ENCODE results near the gene SRD5A1. TPM values are rescaled to one million over a fixed set of nuclear protein-coding genes. Genes with fewer than 3 reads are reported as not detected.
"Not testable (repeated sequence)": the region's sequence is repeated elsewhere in the genome, so short reads cannot be mapped to it uniquely, and the experiment has no call there.

The SRD5A1 gene
- polyA plus RNA-seq, 2 of the 4 experiments (the other 2 are of a cell fraction): 9.7 to 25.4 TPM

DNA sequence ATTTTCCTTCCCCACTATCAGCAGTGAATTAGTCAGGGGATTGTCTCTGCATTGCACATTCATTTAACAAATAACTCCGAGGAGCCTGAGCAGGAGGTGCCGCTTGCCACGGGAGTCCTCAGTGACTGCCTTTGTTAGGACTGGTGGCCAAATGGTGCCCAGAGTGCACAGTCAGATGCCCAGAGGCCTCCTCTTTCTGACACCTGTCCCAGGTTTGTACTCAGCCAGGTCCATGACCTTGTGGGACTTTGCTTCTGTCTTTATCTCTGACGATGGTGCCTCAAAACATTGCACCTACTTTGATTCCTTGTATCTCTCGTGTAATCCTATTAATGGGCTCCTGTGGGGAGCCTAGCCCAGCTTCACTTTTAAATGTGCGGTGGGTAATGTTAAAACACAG, 4.3 kb downstream of the SRD5A1 start (continued):
- no peak for TF ChIP-seq JUNB (IDR thresholded peaks at IDR 0.05)
- TF ChIP-seq, protein P1, sequence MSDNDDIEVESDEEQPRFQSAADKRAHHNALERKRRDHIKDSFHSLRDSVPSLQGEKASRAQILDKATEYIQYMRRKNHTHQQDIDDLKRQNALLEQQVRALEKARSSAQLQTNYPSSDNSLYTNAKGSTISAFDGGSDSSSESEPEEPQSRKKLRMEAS (IDR thresholded peaks at IDR 0.05): no peak

DNA sequence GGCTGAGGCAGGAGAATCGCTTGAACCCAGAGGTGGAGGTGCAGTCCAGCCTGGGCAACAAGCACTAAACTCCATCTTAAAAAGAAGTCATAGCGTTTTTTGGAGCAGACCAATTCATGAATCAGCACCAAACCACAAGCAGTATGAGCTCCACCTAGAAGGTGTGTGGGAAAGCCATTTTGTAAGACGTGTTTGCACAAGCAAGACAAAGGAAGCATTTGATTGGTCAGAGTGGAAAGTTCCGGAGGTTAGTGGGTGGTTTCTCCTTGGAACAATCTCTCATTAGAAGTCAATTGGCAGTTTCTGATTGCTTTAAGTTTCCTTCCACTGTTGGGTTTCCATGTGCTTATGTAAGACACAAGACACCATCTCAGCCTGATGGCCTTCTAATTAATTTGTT, 5.0 kb downstream of the SRD5A1 start:
- Histone ChIP-seq H3K9me3 (no peaks in the 10 kb centered on the region), H3K4me3 (no peak overlapping the region), H3K4me1 (peaks cover 11% of the 10 kb centered on the region), H3K27ac (no peak overlapping the region), H3K4me2 (no peak overlapping the region)
- FAIRE-seq (no peak), ATAC-seq (no peak), DNase-seq (ENCODE audit: low read depth in 1 of 2, low spot score in 1 of 2) (no peak)
- no peak for TF ChIP-seq TFCP2L1 (CRISPR knock-in tag; IDR thresholded peaks at IDR 0.05)
- ChIA-PET CTCF (interaction anchor here (0.8 to 1.2 kb wide), 3 partner anchors 9 to 57 kb away, joined by 3 to 4 read pairs (median 3); no protein-coding TSS in a partner anchor), POLR2A (no interaction called here)
- WGBS (ENCODE audit: missing lambda C conversion rate): 70% methylated on average over 4 of the region's 4 CpGs

DNA sequence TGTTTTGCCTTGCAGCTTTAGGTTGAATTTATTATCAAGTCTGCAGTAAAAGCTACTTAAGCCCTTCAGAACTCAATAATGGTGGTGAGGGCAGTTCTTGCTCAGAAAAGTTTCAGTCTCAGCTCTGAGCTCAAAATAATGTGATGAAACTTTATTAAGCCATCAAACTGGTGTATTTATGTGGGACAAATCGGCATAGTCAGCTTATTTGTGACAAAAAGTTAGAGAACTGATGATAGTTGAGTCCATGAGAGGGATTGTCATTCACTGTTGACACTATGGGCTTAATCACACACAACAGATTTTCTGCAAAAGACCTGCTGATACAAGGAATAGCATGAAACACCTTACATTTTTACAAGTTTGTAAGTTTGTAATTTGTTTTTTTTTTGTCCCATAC, 9.4 kb downstream of the SRD5A1 start:
- FAIRE-seq: no peak
- TF ChIP-seq SREBF2 (IDR thresholded peaks at IDR 0.05): no peak
- TF ChIP-seq CHD2 (IDR thresholded peaks at IDR 0.05; ENCODE audit: low read length, partially characterized antibody): no peak
- TF ChIP-seq MAFK (IDR thresholded peaks at IDR 0.05; ENCODE audit: partially characterized antibody): peak; percentile 88
- CTCF ChIA-PET: no interaction called here
- no peak for DNase-seq (ENCODE audit: low read depth in 1 of 2, low spot score in 1 of 2)
- Histone ChIP-seq H3K4me1 (no peaks in the 10 kb centered on the region), H3K27ac (no peak overlapping the region), H3K4me3 (no peak overlapping the region), H3K4me2 (no peak overlapping the region), H3K9me3 (no peaks in the 10 kb centered on the region)
- 63% methylated on average over 1 of the region's 1 CpG for WGBS (ENCODE audit: missing lambda C conversion rate)
- POLR2A ChIA-PET: interaction anchor here (1.0 kb wide), 1 partner anchor 70 kb away, joined by 3 read pairs; the partner anchor contains the start of gene TENT4A
- ATAC-seq: no peak

DNA sequence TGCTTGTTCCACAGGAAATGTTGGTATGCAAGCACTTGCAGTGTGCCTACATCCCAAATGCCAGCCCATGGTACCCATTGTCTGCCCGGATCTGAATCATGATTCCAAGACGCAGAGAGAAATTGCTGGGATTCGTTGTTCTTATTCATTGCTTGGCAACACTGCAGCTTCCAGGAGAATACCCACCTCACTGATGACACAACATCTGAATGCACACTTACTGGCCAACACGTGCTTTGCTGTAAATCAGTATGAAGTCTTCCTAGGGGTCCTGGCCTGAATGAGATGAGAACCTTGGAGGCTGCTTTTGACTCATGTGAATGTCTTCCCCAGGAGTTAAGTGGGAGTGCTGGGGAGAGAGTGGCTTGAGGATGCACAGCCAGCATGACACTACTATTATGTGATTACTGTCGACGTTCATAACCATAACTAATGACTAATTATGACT, 11.6 kb downstream of the SRD5A1 start:
- no peaks in the 10 kb centered on the region for H3K4me1 ChIP-seq
- H3K4me2 ChIP-seq: no peak overlapping the region
- no peak overlapping the region for H3K27ac ChIP-seq
- FAIRE-seq (no peak), DNase-seq (ENCODE audit: low read depth in 1 of 2, low spot score in 1 of 2) (no peak), ATAC-seq (no peak)
- H3K4me3 ChIP-seq: no peak overlapping the region
- ChIA-PET CTCF (no interaction called here), POLR2A (no interaction called here)
- H3K9me3 ChIP-seq: no peaks in the 10 kb centered on the region
- 87% methylated on average over 6 of the region's 6 CpGs for WGBS (ENCODE audit: missing lambda C conversion rate)
- no peak for TF ChIP-seq KDM1A (IDR thresholded peaks at IDR 0.05; ENCODE audit: low read depth)
- TF ChIP-seq, protein P2, sequence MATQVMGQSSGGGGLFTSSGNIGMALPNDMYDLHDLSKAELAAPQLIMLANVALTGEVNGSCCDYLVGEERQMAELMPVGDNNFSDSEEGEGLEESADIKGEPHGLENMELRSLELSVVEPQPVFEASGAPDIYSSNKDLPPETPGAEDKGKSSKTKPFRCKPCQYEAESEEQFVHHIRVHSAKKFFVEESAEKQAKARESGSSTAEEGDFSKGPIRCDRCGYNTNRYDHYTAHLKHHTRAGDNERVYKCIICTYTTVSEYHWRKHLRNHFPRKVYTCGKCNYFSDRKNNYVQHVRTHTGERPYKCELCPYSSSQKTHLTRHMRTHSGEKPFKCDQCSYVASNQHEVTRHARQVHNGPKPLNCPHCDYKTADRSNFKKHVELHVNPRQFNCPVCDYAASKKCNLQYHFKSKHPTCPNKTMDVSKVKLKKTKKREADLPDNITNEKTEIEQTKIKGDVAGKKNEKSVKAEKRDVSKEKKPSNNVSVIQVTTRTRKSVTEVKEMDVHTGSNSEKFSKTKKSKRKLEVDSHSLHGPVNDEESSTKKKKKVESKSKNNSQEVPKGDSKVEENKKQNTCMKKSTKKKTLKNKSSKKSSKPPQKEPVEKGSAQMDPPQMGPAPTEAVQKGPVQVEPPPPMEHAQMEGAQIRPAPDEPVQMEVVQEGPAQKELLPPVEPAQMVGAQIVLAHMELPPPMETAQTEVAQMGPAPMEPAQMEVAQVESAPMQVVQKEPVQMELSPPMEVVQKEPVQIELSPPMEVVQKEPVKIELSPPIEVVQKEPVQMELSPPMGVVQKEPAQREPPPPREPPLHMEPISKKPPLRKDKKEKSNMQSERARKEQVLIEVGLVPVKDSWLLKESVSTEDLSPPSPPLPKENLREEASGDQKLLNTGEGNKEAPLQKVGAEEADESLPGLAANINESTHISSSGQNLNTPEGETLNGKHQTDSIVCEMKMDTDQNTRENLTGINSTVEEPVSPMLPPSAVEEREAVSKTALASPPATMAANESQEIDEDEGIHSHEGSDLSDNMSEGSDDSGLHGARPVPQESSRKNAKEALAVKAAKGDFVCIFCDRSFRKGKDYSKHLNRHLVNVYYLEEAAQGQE (IDR thresholded peaks at IDR 0.05): no peak
- no peak for TF ChIP-seq CEBPB (IDR thresholded peaks at IDR 0.05)
- no peak for TF ChIP-seq CHD4 (IDR thresholded peaks at IDR 0.05; ENCODE audit: borderline replicate concordance)

DNA sequence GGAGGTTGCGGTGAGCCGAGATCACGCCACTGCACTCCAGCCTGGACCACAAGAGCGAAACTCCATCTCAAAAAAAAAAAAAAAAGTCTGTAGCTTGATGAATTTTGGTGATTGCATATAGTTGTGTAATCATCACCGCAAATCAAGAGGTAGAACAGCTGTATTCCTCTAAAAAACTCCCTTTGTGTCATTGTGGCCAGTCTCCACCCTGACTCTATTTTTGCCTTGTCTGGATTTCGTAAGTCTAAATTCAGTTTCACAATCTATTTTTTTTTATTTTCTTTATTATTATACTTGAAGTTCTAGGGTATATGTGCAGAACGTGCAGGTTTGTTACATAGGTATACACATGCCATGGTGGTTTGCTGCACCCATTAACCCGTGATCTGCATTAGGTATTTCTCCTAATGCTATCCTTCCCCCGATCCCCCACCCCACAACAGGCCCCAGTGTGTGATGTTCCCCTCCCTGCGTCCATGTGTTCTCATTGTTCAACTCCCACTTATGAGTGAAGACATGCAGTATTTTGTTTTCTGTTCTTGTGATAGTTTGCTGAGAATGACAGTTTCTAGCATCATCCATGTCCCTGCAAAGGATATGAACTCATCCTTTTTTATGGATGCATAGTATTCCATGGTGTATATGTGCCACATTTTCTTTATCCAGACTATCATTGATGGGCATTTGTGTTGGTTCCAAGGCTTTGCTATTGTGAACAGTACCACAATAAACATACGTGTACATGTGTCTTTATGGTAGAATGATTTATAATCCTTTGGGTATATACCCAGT, 12.5 kb downstream of the SRD5A1 start:
- H3K4me3 ChIP-seq; DNase-seq (ENCODE audit: low read depth in 1 of 2, low spot score in 1 of 2); H3K27ac ChIP-seq; H3K4me2 ChIP-seq; FAIRE-seq; POLR2A ChIA-PET; CTCF ChIA-PET; H3K9me3 ChIP-seq; H3K4me1 ChIP-seq; ATAC-seq: not testable (repeated sequence)
- WGBS (ENCODE audit: missing lambda C conversion rate): 90% methylated on average over 11 of the region's 11 CpGs

Measured in A549 (cell line).